Activated naive CD8-positive, alpha-beta T cell (primary cell): ENCODE measurements around the gene PDE2A.

Experiments used
- H3K27ac Mint-ChIP-seq: one replicate; pipeline ENCODE4 v1.8.0; 2021; ENCODE audit warnings: mixed read lengths
- H3K27me3 Mint-ChIP-seq: one replicate; pipeline ENCODE4 v1.8.0; 2021; ENCODE audit warnings: mixed read lengths
- H3K36me3 Mint-ChIP-seq: one replicate; pipeline ENCODE4 v1.8.0; 2021; ENCODE audit warnings: mixed read lengths
- H3K4me1 Mint-ChIP-seq: one replicate; pipeline ENCODE4 v1.8.0; 2021; ENCODE audit warnings: low read depth, mixed read lengths
- H3K4me3 Mint-ChIP-seq: one replicate; pipeline ENCODE4 v1.8.0; 2021; ENCODE audit warnings: mild to moderate bottlenecking, mixed read lengths
- H3K9me3 Mint-ChIP-seq: one replicate; pipeline ENCODE4 v1.8.0; 2021; ENCODE audit warnings: low read depth, mixed read lengths

PDE2A gene

GRCh38 chr11:72665911-72666472, 8.2 kb downstream of the PDE2A start:
- Mint-ChIP-seq H3K4me1 (peaks cover 2% of the 10 kb centered on the region), H3K27me3 (peaks cover 27% of the 10 kb centered on the region), H3K9me3 (no peaks in the 10 kb centered on the region), H3K4me3 (no peak overlapping the region), H3K36me3 (peaks cover 3% of the 10 kb centered on the region), H3K27ac (no peak overlapping the region)

GRCh38 chr11:72662036-72662435, 12.2 kb downstream of the PDE2A start:
- no peaks in the 10 kb centered on the region for H3K4me1 Mint-ChIP-seq
- no peaks in the 10 kb centered on the region for H3K9me3 Mint-ChIP-seq
- no peaks in the 10 kb centered on the region for H3K36me3 Mint-ChIP-seq
- no peak overlapping the region for H3K27ac Mint-ChIP-seq
- H3K27me3 Mint-ChIP-seq = peaks cover 13% of the 10 kb centered on the region
- H3K4me3 Mint-ChIP-seq = no peak overlapping the region

GRCh38 chr11:72661486-72661885, 12.7 kb downstream of the PDE2A start:
- Mint-ChIP-seq H3K27me3 (peaks cover 10% of the 10 kb centered on the region), H3K9me3 (no peaks in the 10 kb centered on the region), H3K27ac (no peak overlapping the region), H3K36me3 (no peaks in the 10 kb centered on the region), H3K4me3 (no peak overlapping the region), H3K4me1 (no peaks in the 10 kb centered on the region)

GRCh38 chr11:72658989-72659640, 15.1 kb downstream of the PDE2A start:
- H3K36me3 Mint-ChIP-seq = no peaks in the 10 kb centered on the region
- peaks cover 4% of the 10 kb centered on the region for H3K27me3 Mint-ChIP-seq
- no peak overlapping the region for H3K27ac Mint-ChIP-seq
- H3K9me3 Mint-ChIP-seq = no peaks in the 10 kb centered on the region
- H3K4me1 Mint-ChIP-seq = no peaks in the 10 kb centered on the region
- H3K4me3 Mint-ChIP-seq = no peak overlapping the region

GRCh38 chr11:72657411-72658100, 16.7 kb downstream of the PDE2A start:
- H3K4me1 Mint-ChIP-seq = no peaks in the 10 kb centered on the region
- no peaks in the 10 kb centered on the region for H3K9me3 Mint-ChIP-seq
- no peak overlapping the region for H3K4me3 Mint-ChIP-seq
- no peaks in the 10 kb centered on the region for H3K36me3 Mint-ChIP-seq
- H3K27ac Mint-ChIP-seq = no peak overlapping the region
- H3K27me3 Mint-ChIP-seq = peaks cover 4% of the 10 kb centered on the region

GRCh38 chr11:72655896-72656464, 18.2 kb downstream of the PDE2A start:
- Mint-ChIP-seq H3K4me3 (no peak overlapping the region), H3K4me1 (no peaks in the 10 kb centered on the region), H3K9me3 (no peaks in the 10 kb centered on the region), H3K27me3 (peaks cover 4% of the 10 kb centered on the region), H3K36me3 (no peaks in the 10 kb centered on the region), H3K27ac (no peak overlapping the region)

- H3K36me3 Mint-ChIP-seq = no peaks in the 10 kb centered on the region
- no peaks in the 10 kb centered on the region for H3K27me3 Mint-ChIP-seq
- no peak overlapping the region for H3K27ac Mint-ChIP-seq
- no peaks in the 10 kb centered on the region for H3K4me1 Mint-ChIP-seq
- no peak overlapping the region for H3K4me3 Mint-ChIP-seq
- H3K9me3 Mint-ChIP-seq = no peaks in the 10 kb centered on the region
Observed at GRCh38 chr11:72655014-72655413, 19.2 kb downstream of the PDE2A start.

- Mint-ChIP-seq H3K27me3 (no peaks in the 10 kb centered on the region), H3K4me1 (no peaks in the 10 kb centered on the region), H3K4me3 (no peak overlapping the region), H3K27ac (no peak overlapping the region), H3K9me3 (no peaks in the 10 kb centered on the region), H3K36me3 (no peaks in the 10 kb centered on the region)
Observed at GRCh38 chr11:72653649-72654048, 20.6 kb downstream of the PDE2A start.

- Mint-ChIP-seq H3K27me3 (no peaks in the 10 kb centered on the region), H3K4me1 (no peaks in the 10 kb centered on the region), H3K27ac (no peak overlapping the region), H3K4me3 (no peak overlapping the region), H3K9me3 (no peaks in the 10 kb centered on the region), H3K36me3 (no peaks in the 10 kb centered on the region)
Observed at GRCh38 chr11:72652873-72653630, 21.2 kb downstream of the PDE2A start.

- no peak overlapping the region for H3K4me3 Mint-ChIP-seq
- no peak overlapping the region for H3K27ac Mint-ChIP-seq
- no peaks in the 10 kb centered on the region for H3K27me3 Mint-ChIP-seq
- H3K9me3 Mint-ChIP-seq = no peaks in the 10 kb centered on the region
- no peaks in the 10 kb centered on the region for H3K36me3 Mint-ChIP-seq
- H3K4me1 Mint-ChIP-seq = no peaks in the 10 kb centered on the region
Observed at GRCh38 chr11:72652133-72652532, 22.1 kb downstream of the PDE2A start.

GRCh38 chr11:72649215-72649976, 24.8 kb downstream of the PDE2A start:
- no peaks in the 10 kb centered on the region for H3K9me3 Mint-ChIP-seq
- H3K27me3 Mint-ChIP-seq = no peaks in the 10 kb centered on the region
- H3K27ac Mint-ChIP-seq = no peak overlapping the region
- no peaks in the 10 kb centered on the region for H3K36me3 Mint-ChIP-seq
- H3K4me1 Mint-ChIP-seq = no peaks in the 10 kb centered on the region
- H3K4me3 Mint-ChIP-seq = no peak overlapping the region

- Mint-ChIP-seq H3K4me1 (peaks cover 2% of the 10 kb centered on the region), H3K9me3 (no peaks in the 10 kb centered on the region), H3K27me3 (no peaks in the 10 kb centered on the region), H3K36me3 (no peaks in the 10 kb centered on the region), H3K4me3 (no peak overlapping the region), H3K27ac (no peak overlapping the region)
Observed at GRCh38 chr11:72648384-72649136, 25.7 kb downstream of the PDE2A start.

GRCh38 chr11:72647882-72648281, 26.3 kb downstream of the PDE2A start:
- Mint-ChIP-seq H3K4me3 (no peak overlapping the region), H3K36me3 (no peaks in the 10 kb centered on the region), H3K27ac (no peak overlapping the region)

GRCh38 chr11:72646472-72646871, 27.8 kb downstream of the PDE2A start:
- Mint-ChIP-seq H3K27me3 (no peaks in the 10 kb centered on the region), H3K4me1 (peaks cover 6% of the 10 kb centered on the region), H3K4me3 (no peak overlapping the region), H3K9me3 (no peaks in the 10 kb centered on the region), H3K27ac (no peak overlapping the region), H3K36me3 (no peaks in the 10 kb centered on the region)

More at GRCh38 chr11:72647882-72648281, 26.3 kb downstream of the PDE2A start:
- no peaks in the 10 kb centered on the region for H3K27me3 Mint-ChIP-seq
- H3K9me3 Mint-ChIP-seq = no peaks in the 10 kb centered on the region
- H3K4me1 Mint-ChIP-seq = peaks cover 2% of the 10 kb centered on the region
